HG03280 (cell line): Measurements from ENCODE around the gene HTRA1.

Experiments
- ATAC-seq: cut with Tn5 transposase; IDR thresholded peaks from one replicate; pipeline ENCODE4 v1.9.1; 2021; ENCODE audit warnings: mild to moderate bottlenecking, moderate library complexity; ENCODE audit not compliant: unreplicated experiment

Gene HTRA1

DNA sequence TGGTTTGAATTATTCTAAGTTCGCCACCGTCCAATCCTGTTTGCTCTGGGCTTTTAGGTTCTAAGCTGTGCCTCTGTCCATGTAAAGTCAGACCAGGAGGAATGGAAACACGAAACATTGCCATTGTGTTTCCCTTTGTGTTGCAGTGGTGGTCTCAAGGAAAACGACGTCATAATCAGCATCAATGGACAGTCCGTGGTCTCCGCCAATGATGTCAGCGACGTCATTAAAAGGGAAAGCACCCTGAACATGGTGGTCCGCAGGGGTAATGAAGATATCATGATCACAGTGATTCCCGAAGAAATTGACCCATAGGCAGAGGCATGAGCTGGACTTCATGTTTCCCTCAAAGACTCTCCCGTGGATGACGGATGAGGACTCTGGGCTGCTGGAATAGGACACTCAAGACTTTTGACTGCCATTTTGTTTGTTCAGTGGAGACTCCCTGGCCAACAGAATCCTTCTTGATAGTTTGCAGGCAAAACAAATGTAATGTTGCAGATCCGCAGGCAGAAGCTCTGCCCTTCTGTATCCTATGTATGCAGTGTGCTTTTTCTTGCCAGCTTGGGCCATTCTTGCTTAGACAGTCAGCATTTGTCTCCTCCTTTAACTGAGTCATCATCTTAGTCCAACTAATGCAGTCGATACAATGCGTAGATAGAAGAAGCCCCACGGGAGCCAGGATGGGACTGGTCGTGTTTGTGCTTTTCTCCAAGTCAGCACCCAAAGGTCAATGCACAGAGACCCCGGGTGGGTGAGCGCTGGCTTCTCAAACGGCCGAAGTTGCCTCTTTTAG is 52.9 kb downstream of the HTRA1 start:
- no peak for ATAC-seq

DNA sequence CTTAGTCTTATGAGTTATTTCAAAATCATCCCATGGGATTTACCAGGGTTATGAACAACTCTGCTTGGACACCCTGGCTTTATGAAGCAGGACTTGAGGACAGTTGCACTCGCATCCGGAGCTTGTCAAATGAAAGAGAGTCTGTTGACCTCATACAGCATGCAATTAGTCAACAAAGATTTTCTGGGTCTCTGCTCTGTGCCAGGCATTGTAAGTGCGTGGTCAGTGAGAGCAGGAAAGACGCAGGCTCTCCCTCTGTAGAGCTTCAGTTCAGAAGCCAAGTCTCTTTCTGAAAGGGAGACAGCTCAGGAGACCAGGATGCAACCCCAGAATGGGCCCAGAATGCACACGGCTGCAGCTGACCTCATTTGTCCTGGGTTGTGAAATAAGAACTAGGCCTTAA is 53.7 kb downstream of the HTRA1 start:
- no peak for ATAC-seq

DNA sequence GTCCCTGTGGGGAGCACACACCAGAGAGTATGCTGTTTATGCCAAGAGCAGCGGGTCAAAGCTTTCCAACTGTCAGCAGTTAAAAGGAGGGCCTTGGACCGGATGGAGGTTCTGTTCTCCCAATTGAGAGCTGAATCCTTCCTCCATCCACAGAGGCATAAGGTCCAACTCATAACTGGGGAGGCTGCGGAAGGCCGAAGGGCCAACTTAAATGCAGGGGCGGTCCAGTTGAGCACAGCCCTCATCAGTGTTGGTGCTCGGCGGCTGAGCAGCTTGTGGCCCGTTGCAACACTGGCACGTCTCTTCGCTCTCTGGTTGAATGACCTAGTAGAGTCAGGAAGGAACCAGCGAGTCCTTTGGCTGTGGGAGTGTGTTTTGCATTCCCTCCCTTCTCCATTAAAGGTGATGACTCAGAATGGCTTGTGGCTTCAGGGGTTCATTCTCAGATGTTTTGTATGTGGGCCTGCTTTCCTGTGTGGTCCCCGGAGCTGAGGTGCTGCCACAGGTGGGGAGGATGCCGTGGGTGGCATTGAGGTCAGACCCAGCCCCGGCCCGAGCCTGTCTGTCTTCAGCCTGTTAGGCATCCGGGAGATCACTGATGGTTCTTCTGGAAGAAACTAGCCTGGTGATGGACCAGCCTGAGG is 54.4 kb downstream of the HTRA1 start:
- ATAC-seq: peak; percentile 54

DNA sequence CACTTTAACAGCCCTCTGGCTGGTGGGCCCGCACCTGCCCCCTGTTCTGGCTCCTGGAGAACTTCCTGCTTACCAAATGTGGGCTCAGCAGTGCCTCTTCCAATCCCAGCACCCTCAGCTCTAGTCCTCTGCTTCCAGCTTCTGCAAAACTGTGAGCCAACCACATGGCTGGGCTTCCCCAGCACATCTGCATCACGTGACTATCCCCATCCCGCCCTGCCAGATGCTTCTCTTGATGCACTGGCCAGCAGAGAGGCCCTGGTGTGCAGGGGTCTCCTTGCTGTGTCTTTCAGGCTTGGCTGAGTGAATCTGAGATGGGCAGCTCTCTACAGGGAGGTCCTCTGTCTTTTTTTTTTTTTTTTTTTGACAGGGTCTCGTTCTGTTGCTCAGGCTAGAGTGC is 55.4 kb downstream of the HTRA1 start:
- ATAC-seq: no peak

DNA sequence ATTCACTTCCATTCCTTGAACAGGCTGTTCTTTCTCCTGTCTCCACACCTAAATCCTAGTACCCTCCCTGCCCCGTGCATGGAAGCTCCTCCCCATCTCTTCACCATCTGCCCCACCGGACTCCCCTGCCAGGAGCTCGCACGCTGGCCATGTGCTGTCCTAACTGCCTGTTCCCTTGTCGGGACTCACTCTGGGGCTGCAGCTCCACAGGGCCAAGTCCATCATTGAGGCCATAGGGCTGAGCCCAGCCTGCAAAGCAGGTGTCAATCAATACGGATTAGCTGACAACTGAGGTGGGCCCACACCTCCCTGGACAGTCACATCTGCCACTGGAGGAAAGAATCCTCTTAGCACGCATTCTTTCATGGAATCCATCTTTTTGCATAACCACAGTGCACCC is 57.8 kb downstream of the HTRA1 start:
- no peak for ATAC-seq

DNA sequence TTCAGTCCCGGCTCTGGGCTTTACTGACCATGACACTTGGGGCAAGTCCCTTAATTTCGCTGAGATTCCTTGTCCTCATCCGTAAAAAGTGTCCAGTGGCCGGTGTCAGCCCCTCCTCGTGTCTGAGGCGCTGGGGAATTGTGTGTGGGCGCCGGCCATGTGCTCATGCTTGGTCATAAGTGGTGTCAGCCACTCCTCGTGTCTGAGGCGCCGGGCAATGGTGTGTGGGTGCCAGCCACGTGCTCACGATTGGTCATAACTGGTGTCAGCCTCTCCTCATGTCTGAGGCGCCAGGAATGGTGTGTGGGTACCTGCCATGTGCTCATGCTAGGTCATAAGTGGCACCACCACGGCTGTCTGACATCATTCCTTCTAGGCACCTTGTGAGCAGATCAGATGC is 58.5 kb downstream of the HTRA1 start:
- no peak for ATAC-seq

DNA sequence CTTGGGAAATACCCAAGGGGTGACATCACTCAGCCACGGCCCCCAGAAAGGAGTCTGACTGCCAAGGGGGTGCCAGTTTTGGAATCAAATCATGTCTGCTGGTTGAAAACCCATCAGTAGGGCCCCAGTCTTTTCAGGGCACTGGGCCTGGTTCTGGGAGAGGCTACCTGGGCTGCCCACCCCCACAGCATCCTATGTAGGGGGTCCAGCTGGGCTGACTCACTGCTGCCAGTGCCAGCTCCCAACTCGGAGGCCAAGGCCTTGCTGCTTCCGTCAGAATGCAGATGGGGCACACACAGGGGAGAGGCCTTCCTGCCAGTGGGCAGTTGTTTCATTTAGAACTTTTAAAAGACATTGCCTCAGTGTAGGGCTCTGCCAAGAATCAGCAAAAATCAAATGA is 59.7 kb downstream of the HTRA1 start:
- ATAC-seq: no peak

DNA sequence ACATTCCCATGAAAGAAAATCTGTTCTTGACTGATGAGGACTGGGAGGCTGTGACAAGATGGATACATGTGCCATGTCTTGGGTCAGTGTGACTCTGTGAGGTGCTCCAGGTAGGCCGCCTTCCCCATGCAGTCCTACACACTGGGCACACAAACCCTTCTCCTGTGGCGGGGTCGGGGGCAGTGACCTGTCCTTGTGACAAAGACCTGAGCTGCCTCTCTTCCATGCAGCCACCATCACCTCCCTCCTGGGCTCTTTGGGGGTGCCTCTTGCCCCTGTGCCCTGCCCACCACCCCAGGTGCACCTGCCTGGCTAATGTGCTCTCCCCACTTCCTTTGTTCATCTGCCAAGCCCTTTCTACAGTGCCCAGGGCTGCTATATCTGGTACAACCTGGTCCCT is 63.5 kb downstream of the HTRA1 start:
- no peak for ATAC-seq

DNA sequence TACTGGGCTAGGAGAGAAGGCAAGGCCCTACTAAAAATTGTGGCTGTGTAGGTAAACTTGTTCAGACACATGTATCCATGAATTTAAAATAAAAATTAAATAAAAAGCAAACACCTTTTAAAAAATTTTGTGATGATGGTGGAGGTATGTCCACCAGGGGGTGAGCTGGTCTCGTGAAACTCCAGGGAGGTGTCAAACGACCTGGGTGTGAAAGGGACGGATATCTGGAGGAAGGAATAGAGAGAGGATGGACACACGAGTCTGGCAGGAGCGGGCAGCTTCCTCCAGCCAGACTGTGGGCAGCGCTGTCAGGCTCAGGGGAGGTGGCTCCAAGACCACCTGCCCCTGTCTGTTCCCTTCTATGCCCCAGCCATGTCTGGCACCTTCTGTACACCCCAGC is 64.4 kb downstream of the HTRA1 start:
- no peak for ATAC-seq

DNA sequence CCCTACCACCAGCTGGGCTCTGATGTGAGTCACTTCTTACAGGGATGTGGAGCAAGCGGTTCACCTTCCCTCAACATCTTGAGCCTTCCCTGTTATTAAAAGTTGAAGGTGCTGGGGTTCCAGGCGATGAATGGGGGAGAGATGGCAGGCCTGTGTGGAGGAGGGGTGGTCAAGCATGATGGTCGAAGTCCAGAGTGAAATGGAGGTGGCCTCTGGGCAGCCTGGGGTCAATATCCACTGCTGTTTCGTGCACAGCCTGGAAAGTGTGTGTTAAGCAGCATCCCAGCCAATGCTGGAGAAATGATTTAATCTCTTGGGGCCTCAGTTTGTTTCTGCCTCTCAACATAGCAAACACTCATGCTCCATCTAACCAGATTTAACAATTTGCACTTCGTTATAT is 65.5 kb downstream of the HTRA1 start:
- no peak for ATAC-seq

DNA sequence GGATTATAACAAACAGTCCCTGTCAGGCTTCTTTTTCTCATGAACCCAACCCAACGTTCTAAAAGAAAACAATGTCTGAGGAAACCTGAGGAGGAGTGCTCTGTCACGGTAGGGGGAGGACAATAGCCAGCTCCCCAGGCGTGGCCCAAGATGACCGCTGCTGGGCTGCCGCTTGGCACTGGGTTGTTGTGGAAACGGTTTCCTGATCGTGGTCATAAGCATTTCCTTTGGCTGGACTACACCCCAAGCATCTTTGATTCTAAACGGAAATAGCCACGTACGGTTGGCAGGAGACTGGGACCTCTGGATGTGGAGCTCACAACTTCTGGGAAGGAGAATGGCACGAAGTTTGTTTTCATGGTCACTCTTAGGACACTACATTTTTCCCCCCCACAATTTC is 68.8 kb downstream of the HTRA1 start:
- ATAC-seq: no peak

DNA sequence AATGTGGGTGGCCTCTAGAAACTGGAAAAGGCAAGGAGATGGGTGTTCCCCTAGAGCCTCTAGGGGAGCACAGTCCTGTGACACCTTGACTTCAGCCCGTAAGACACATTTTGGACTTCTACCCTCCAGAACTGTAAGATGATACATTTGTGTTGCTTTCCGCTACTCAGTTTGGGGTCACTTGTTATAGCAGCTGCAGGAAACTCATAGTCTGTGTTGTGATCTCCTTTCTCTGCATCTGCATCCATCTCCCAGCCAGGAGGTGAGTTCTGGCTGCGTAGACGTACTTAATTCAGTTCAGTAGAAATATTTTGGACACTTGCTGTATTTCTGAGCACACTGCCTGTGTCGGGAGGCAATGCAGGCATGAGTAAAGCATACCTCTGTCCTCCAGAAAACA is 69.9 kb downstream of the HTRA1 start:
- no peak for ATAC-seq

DNA sequence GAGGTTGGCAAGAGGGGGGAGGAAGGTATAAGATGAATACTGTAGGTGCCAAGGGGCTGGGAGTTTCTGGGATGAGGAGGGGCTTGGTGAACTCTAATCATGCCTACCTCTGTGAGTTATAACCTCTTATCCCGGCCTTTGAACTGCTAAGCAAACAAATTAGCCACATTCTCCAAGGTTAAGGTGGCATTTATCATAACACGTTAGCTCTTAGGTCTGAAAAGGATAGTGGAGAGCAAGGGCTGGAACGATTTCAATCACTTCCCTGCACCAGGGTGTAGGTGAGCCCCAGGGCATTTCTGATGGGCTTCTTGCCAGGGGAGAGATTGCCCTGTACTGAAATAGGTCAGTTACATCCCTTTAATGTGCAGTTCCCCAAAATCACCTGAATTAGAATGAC is 70.6 kb downstream of the HTRA1 start:
- no peak for ATAC-seq

DNA sequence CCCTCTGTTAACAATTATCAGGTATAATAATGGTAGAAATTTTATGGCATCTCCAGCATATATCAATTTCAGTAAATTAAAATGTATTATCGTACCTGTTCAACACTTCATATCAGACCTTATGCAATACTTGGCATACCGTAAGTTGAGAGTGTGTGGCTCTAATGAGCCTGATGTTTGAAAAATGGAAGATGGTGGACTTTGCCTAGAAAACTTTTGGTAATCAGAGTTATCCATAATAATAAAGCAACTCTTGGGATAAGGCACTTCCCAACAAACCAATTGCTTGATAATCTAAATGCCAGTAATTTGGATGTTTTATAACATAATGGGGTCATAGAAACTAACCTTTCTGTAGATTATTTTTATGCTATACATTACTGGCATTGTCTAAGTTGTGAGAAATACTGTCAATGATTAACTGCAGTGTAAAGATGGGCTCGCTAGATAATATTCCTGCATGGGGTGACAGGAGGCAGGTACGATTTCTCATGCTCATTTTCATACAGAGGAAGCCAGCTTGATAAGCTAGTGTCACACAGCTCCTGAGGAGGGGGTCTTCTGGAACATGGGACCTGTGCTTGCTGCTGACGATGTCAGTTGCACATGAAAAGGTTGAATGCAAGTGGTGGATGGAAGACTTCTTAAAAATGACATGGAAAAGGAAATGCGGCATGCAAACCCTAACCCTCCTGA is 71.4 kb downstream of the HTRA1 start:
- ATAC-seq: no peak

DNA sequence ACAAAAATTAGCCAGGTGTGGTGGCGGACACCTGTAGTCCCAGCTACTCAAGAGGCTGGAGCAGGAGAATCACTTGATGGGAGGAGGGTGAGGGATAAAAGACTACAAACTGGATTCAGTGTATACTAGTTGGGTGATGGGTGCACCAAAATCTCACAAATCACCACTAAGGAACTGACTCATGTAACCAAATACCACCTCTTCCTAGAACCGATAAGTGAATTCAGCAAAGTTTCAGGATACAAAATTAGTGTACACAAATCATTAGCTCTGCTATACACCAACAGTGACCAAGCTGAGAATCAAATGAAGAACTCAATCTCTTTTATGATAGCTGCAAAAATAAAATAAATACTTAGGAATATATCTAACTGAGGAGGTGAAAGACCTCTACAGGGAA is 76.2 kb downstream of the HTRA1 start:
- ATAC-seq: no peak

DNA sequence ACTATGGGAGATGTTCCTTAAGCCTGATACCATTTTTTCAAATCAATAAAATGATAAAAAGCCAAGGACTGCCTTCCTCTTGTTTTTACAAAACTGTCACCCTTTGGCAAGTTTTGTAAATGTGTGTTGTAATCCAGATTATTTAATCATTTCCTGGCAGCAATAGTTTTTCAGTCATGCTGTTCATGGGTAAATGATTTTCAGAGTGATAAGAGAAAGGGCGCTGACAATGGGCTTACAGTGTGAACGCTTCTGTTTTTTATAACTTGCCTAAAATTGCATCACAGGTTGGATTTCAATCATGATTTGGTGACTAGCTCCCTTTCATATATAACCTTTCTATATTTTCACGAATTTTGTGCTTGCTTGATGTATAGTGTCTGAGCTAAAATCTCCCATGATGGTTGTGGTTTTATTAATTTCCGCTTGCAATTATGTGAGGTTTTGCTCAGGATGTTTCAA is 80.2 kb downstream of the HTRA1 start:
- ATAC-seq: no peak

DNA sequence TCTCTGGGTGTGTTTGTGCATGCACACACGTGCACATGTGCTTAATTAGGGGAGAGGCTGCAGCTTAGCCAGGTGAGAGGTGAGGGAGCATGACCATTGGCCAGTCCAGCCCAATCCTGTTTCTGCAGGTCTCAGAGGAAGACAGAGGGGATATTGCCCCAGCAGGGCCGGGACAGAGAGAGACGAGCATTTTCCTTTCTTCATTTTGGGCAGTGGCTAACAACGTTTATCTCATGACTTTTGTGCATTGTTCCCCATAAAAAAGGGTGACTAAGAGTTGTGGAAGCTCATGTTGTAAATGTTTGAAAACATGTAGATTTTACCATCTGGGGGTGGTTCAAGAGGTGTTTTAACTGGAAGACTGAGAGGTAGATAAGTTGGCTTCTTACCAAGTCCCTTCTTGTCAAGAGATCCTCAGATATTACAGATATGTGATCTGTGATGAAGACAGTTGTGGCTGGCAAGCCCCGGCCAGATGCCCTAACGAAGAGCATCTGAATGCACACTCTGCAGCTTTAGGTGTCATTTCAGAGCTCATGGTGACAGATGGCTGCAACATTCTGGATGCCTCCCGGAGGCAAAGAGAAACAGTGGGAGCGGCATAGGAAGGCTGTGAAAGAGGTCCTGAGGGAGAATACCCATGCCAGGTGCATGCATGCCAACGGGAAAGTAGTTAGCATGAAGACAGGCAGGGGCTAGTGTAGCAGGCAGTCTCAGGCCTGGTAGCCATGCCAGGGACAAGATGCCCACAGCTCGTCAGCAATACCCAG is 82.5 kb downstream of the HTRA1 start:
- no peak for ATAC-seq

DNA sequence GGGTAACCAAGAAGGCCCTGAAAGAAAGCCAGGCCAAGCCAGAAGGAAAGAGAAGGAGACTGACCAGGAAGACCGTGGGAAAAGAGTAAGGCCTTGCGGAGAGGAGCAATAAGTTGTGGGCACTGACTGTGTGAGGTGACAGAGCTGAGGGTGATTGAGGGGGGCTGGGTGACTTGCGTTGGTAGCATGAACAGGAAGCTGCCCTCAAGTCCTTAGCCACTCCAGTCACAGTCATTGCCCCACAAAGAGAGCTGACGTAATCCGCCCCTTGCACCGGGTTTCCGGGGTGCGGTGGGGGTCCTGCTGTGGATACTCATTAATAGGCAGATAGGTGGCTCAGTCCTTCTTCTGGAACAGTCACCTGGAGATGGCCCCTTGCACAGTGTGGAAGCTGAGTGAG is 83.1 kb downstream of the HTRA1 start:
- no peak for ATAC-seq

DNA sequence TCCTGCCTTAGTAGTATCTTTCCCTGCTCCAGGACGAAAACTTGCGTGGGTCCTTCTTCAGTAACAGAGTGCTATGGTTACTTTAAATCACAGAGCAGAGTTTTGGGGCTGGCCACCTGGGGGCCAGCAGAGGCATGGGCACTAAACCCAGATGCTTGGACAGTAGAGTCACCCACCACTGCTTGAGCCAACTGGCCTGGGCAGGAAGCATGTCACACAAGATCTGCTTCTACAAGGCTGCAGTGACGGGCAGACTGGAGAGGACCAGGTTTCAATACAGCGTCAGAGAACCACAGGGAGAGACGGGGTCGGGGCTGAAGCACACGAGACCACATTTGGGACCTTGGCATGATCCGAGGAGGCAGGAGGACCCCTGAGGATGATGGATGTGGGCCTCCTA is 84.9 kb downstream of the HTRA1 start:
- ATAC-seq: no peak

DNA sequence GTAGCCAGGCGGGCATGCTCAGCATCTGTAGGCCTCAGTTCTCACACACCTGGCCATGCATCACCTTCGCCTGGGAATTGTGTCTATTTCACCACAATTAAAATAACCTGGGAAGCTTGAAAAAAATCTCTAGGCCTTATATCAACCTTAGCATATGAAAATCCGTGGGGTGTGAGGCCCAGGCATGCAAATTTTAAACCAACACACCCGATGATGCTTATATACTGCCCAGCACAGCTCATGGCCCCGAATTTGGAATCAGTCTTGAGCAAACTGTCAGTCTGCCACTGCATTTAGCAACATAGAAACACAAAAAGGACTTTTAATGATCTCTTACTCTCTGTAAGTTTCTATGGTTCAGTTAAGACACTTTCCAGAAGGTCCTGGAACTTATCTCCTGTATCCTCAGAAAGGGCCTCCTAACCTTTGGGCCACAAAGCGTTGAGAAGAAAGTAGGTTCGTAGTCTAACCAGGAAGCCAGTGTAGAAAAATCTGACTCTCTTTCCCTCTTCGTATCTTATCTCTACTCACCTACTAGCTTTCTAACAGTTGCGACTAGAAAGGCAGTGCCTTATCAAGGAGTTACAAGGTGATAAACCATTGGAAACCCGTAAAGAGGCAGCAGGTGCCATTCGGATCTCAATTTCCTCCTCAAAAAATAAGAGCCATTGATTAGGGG is 87.2 kb downstream of the HTRA1 start:
- ATAC-seq: no peak

DNA sequence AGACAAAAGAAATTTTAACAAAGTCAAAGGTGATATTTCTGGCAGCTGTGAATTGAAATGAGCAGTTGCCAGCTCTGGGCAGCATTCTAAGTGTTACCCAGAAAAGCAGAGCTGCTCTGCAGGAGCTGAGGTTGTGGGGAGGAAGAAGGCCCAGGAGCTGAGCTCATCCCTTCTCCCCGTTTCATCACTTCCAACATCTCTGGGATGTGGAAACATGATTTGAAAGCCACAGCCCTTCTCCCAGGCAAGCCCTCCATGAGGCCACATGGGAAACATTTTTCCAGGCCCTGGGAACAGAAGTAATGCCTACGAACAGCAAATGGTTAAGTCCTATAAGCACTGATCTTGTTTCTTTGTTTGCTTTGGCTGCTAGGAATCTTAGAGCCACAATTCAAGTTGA is 88.3 kb downstream of the HTRA1 start:
- no peak for ATAC-seq
